ENCODE results near the gene KMT2A.
"Not testable (repeated sequence)": the region's sequence is repeated elsewhere in the genome, so short reads cannot be mapped to it uniquely, and the experiment has no call there.

The KMT2A gene

DNA sequence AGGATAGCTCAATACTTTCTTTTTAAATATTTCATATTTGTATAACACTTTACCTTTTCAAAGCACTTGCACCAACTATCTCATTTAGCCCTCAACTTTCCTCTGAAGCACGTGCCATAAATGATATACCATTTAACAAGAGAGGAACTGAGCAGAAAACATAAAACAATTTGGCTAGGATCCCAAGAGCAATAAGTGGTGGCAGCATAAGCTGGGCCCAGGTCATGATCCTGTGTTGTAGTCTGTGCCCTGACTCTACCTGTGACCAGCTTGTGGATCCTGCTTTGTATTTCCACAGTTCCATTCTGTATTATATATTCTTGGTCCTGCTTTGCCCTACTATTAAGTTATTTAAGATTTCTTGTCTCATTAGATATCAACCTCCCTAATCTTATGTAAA, 23.4 kb upstream of the KMT2A start:
- peaks cover 15% of the 10 kb centered on the region for H3K4me1 ChIP-seq (ENCODE audit: control insufficient read depth, insufficient read depth, low read length)
- H3K4me3 ChIP-seq (ENCODE audit: low read depth, low read length): no peak overlapping the region
- H3K9ac ChIP-seq (ENCODE audit: low read depth, low read length): no peak overlapping the region
- no peaks in the 10 kb centered on the region for H3K27me3 ChIP-seq (ENCODE audit: control insufficient read depth, insufficient read depth, low read length)
- peaks cover 22% of the 10 kb centered on the region for H3K36me3 ChIP-seq (ENCODE audit: control insufficient read depth, insufficient read depth, low read length)
- no peaks in the 10 kb centered on the region for H3K9me3 ChIP-seq (ENCODE audit: control insufficient read depth, insufficient read depth, low read length)
- H3K27ac ChIP-seq (ENCODE audit: low read depth, low read length): no peak overlapping the region

DNA sequence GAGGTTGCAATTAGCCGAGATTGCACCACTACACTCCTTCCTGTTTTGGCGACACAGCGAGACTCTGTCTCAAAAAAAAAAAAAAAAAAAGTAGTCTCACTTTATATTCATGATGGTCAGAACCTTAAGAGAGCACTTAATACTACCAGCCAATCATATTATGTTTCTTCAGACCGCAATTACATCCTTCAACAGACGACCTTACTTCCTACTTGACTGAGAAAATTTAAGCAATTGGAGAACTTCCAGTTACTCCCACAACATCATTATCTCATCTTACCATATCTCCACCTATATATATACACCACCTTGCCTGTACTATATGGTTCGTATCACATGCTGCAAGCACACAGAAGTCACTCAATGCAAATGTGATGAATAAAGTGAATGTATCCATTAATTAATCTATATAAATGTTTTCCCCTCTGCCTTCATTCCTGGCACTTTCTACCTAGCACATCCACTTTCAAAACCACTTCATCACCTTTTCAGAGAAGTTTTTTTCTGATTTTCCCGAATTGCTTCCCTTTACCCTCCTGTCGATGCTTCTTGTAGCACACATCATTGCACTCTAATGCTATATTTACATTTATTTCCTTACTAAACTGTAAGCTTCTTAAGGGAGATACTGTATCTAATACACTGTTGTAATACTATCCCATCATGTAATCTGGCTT, 21.1 kb upstream of the KMT2A start:
- no peaks in the 10 kb centered on the region for H3K27me3 ChIP-seq (ENCODE audit: control insufficient read depth, insufficient read depth, low read length)
- H3K36me3 ChIP-seq (ENCODE audit: control insufficient read depth, insufficient read depth, low read length): peaks cover under 1% of the 10 kb centered on the region; the same call in 1 of the 2 replicates
- peak overlapping the region; percentile 13; the same call in 1 of the 2 replicates for H3K4me3 ChIP-seq (ENCODE audit: low read depth, low read length)
- peak overlapping the region; percentile 36; the same call in 1 of the 2 replicates for H3K9ac ChIP-seq (ENCODE audit: low read depth, low read length)
- no peaks in the 10 kb centered on the region for H3K9me3 ChIP-seq (ENCODE audit: control insufficient read depth, insufficient read depth, low read length)
- H3K4me1 ChIP-seq (ENCODE audit: control insufficient read depth, insufficient read depth, low read length): peaks cover 15% of the 10 kb centered on the region
- H3K27ac ChIP-seq (ENCODE audit: low read depth, low read length): peak overlapping the region; percentile 94

DNA sequence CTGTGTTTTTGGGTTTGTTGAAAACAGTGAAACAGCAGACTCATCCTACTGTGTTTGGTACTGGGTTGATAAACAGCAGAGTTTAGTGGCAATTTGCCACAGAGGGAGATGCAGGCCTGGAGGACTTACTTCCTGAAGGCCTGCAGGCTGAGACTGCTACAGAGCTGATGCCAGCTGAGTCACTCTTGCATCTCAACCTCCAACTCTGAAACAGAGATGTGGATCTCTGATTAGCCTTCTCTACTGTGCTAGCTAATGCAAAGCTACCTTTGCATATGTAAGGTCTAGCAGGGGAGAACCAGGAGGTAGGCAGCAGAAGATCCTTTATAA, 20.6 kb upstream of the KMT2A start:
- Histone ChIP-seq H3K4me1 (ENCODE audit: control insufficient read depth, insufficient read depth, low read length) (peaks cover 15% of the 10 kb centered on the region), H3K36me3 (ENCODE audit: control insufficient read depth, insufficient read depth, low read length) (no peaks in the 10 kb centered on the region), H3K27ac (ENCODE audit: low read depth, low read length) (peak overlapping the region; percentile 94), H3K9ac (ENCODE audit: low read depth, low read length) (peak overlapping the region; percentile 36; the same call in 1 of the 2 replicates), H3K27me3 (ENCODE audit: control insufficient read depth, insufficient read depth, low read length) (no peaks in the 10 kb centered on the region), H3K4me3 (ENCODE audit: low read depth, low read length) (peak overlapping the region; percentile 13; the same call in 1 of the 2 replicates), H3K9me3 (ENCODE audit: control insufficient read depth, insufficient read depth, low read length) (no peaks in the 10 kb centered on the region)

DNA sequence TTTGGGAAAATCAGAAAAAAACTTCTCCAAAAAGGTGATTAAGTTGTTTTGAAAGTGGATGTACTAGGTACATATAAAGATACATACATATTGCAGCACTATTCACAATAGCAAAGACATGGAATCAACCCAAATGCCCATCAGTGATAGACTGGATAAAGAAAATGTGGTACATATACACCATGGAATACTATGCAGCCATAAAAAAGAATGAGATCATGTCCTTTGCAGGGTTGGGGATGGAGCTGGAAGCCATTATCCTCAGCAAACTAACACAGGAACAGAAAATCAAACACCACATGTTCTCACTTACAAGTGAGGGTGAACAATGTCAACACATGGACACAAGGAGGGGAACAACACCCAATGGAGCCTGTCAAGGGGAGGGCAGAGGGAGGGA, 19.4 kb upstream of the KMT2A start:
- not testable (repeated sequence) for H3K27me3 ChIP-seq (ENCODE audit: control insufficient read depth, insufficient read depth, low read length); H3K9me3 ChIP-seq (ENCODE audit: control insufficient read depth, insufficient read depth, low read length); H3K9ac ChIP-seq (ENCODE audit: low read depth, low read length); H3K4me3 ChIP-seq (ENCODE audit: low read depth, low read length); H3K27ac ChIP-seq (ENCODE audit: low read depth, low read length); H3K36me3 ChIP-seq (ENCODE audit: control insufficient read depth, insufficient read depth, low read length)
- peaks cover 15% of the 10 kb centered on the region for H3K4me1 ChIP-seq (ENCODE audit: control insufficient read depth, insufficient read depth, low read length)

DNA sequence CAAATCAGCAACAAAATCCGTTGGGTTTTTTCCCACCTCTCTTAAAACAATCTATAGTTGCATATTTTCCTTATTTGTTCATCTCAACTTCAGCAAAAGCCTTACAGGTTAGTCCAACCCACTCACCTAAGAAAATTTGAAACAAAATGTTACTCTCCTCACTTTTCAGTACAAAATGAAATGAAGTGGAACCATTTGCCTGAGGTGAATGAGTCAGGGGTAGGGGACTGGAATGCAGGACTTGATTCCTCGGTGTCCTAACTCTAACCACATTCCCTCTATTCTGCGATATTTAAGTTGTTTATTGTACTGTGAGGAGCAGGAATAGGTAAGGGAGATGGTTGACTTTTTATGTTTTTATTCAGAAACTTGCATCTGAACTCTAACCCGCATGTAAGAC, 18.5 kb upstream of the KMT2A start:
- Histone ChIP-seq H3K4me3 (ENCODE audit: low read depth, low read length) (no peak overlapping the region), H3K4me1 (ENCODE audit: control insufficient read depth, insufficient read depth, low read length) (peaks cover 15% of the 10 kb centered on the region), H3K36me3 (ENCODE audit: control insufficient read depth, insufficient read depth, low read length) (no peaks in the 10 kb centered on the region)

DNA sequence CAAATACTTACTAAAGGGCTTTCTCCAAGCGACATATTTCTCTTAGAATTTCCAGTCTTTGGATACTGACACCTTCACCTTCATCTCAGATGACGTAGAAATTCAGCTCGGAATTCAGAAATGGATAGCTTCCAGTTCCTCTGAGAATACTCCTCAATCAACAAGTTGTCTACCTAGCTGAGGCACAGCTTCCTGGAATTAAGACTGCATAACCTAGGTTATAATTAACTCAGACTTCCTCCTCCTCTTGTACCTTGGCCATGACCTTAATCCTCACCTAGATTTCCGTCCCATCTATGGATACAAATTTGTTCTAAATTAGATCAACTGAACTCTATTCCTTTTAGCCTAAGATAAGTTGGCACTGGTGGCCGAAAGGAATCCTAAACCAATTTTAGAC, 17.5 kb upstream of the KMT2A start:
- H3K36me3 ChIP-seq (ENCODE audit: control insufficient read depth, insufficient read depth, low read length): no peaks in the 10 kb centered on the region
- H3K27ac ChIP-seq (ENCODE audit: low read depth, low read length): no peak overlapping the region
- no peaks in the 10 kb centered on the region for H3K9me3 ChIP-seq (ENCODE audit: control insufficient read depth, insufficient read depth, low read length)
- no peak overlapping the region for H3K9ac ChIP-seq (ENCODE audit: low read depth, low read length)
- no peak overlapping the region for H3K4me3 ChIP-seq (ENCODE audit: low read depth, low read length)
- H3K27me3 ChIP-seq (ENCODE audit: control insufficient read depth, insufficient read depth, low read length): no peaks in the 10 kb centered on the region
- H3K4me1 ChIP-seq (ENCODE audit: control insufficient read depth, insufficient read depth, low read length): peaks cover 15% of the 10 kb centered on the region

More for the DNA sequence above, 18.5 kb upstream of the KMT2A start:
- Histone ChIP-seq H3K27me3 (ENCODE audit: control insufficient read depth, insufficient read depth, low read length) (no peaks in the 10 kb centered on the region), H3K9ac (ENCODE audit: low read depth, low read length) (no peak overlapping the region), H3K27ac (ENCODE audit: low read depth, low read length) (peak overlapping the region; percentile 40), H3K9me3 (ENCODE audit: control insufficient read depth, insufficient read depth, low read length) (no peaks in the 10 kb centered on the region)

DNA sequence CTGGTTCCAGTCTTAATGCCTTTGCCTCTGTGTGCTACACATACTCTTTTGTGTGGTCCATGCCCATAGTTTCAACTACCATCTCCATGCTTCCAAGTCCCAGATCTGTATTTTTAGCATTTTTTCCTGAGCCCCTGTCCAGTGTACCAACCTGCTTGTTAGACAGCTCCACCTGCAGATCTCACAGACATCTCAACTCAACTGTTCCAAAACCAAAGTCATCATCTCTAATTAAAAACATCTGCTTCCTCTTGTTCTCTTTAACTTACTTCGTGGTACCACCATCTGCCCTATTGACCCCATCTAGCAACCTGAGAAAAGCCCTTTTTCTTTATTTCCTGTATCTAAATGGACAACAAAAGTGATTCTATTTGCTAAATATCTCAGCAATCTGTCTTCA, 8.6 kb upstream of the KMT2A start:
- no peaks in the 10 kb centered on the region for H3K27me3 ChIP-seq (ENCODE audit: control insufficient read depth, insufficient read depth, low read length)
- no peaks in the 10 kb centered on the region for H3K36me3 ChIP-seq (ENCODE audit: control insufficient read depth, insufficient read depth, low read length)
- no peaks in the 10 kb centered on the region for H3K4me1 ChIP-seq (ENCODE audit: control insufficient read depth, insufficient read depth, low read length)
- H3K27ac ChIP-seq (ENCODE audit: low read depth, low read length): no peak overlapping the region
- no peaks in the 10 kb centered on the region for H3K9me3 ChIP-seq (ENCODE audit: control insufficient read depth, insufficient read depth, low read length)
- H3K4me3 ChIP-seq (ENCODE audit: low read depth, low read length): no peak overlapping the region
- H3K9ac ChIP-seq (ENCODE audit: low read depth, low read length): no peak overlapping the region

DNA sequence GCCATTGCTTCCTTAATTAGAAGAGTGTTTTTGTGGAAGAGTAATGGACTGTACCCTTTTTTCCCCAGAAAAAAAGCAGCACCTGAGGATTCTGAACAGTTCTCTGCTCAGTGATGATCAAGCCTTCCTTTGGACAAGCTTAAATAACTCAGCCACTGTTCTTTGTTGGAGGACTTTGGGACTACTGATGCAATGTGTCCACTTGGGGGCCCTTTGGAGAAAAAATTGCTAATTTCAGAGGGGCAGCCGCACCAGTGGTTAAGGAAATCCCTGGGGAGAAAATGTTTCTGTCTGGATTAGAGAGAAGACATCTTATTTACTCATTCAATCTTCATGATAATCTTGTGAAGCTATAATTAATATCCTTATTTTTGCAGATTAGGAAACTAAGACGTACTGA, 5.3 kb upstream of the KMT2A start:
- Histone ChIP-seq H3K27me3 (ENCODE audit: control insufficient read depth, insufficient read depth, low read length) (peaks cover 8% of the 10 kb centered on the region), H3K4me3 (ENCODE audit: low read depth, low read length) (no peak overlapping the region), H3K4me1 (ENCODE audit: control insufficient read depth, insufficient read depth, low read length) (peaks cover 6% of the 10 kb centered on the region), H3K9me3 (ENCODE audit: control insufficient read depth, insufficient read depth, low read length) (no peaks in the 10 kb centered on the region), H3K27ac (ENCODE audit: low read depth, low read length) (no peak overlapping the region), H3K36me3 (ENCODE audit: control insufficient read depth, insufficient read depth, low read length) (no peaks in the 10 kb centered on the region), H3K9ac (ENCODE audit: low read depth, low read length) (no peak overlapping the region)

DNA sequence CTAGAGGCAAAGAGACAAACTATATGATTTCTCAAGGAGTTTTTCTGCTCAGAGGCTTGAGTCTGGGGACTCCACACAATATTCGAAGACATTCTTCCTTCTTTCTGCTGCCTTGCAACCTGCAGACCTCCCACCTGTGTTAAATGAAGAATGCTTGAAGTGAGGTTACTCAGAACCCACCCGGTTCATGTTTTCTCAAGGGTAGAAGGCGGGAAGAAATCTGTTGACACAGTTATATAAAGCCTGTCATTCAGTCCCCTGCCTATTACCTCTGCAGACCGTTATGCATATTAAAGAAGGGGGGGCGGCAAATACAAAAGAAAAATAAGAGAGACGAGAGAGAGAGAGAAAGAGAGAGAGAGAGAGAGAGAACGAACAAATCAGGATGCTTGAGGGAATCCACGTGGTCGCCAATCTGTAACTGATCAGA, 2.2 kb upstream of the KMT2A start:
- H3K4me3 ChIP-seq (ENCODE audit: low read depth, low read length): peak overlapping the region; percentile 89
- H3K9me3 ChIP-seq (ENCODE audit: control insufficient read depth, insufficient read depth, low read length): no peaks in the 10 kb centered on the region
- H3K4me1 ChIP-seq (ENCODE audit: control insufficient read depth, insufficient read depth, low read length): peaks cover 17% of the 10 kb centered on the region
- peak overlapping the region; percentile 53; the same call in 1 of the 2 replicates for H3K9ac ChIP-seq (ENCODE audit: low read depth, low read length)
- peaks cover 8% of the 10 kb centered on the region for H3K27me3 ChIP-seq (ENCODE audit: control insufficient read depth, insufficient read depth, low read length)
- no peak overlapping the region for H3K27ac ChIP-seq (ENCODE audit: low read depth, low read length)
- H3K36me3 ChIP-seq (ENCODE audit: control insufficient read depth, insufficient read depth, low read length): peaks cover 1% of the 10 kb centered on the region; the same call in 1 of the 2 replicates

DNA sequence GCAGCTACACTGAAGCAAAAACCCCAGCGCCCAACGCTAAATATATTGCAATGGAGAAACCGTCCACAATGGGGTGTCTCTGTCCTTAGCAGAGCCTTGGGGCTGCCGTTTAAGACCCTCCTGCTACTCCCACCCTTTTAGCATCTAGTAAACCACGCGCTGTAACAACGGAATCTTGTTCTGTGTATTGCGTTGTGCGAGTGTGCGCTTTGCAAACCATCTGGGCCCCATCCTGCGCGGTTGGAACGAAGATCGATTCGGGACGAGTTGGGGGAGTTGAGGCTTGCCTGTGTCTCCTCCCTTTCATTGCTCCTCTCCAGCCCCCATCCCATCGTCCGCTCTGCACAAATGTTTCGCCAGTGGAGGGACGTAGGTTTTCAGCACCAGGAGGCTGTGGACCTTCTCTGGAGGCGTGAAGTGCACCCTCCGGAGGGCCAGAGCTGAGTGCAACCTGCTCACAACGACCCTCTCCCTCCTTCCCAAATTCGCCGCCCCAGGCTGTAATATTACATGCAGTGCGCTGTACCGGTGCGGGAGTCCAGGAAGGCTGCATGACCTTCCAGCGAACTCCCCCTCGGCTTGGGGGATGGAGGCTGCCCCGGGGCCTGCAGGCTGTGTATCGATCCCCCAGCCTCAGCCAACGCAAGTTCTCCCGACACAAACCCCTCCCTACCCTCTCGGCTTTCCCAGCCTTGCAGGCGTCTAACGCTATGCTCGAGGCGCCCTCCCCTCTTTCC, 1.6 kb upstream of the KMT2A start:
- Histone ChIP-seq H3K36me3 (ENCODE audit: control insufficient read depth, insufficient read depth, low read length) (peaks cover 6% of the 10 kb centered on the region), H3K9ac (ENCODE audit: low read depth, low read length) (peak overlapping the region; percentile 53), H3K9me3 (ENCODE audit: control insufficient read depth, insufficient read depth, low read length) (no peaks in the 10 kb centered on the region), H3K4me1 (ENCODE audit: control insufficient read depth, insufficient read depth, low read length) (peaks cover 23% of the 10 kb centered on the region), H3K4me3 (ENCODE audit: low read depth, low read length) (peak overlapping the region; percentile 89), H3K27ac (ENCODE audit: low read depth, low read length) (peak overlapping the region; percentile 98), H3K27me3 (ENCODE audit: control insufficient read depth, insufficient read depth, low read length) (peaks cover 8% of the 10 kb centered on the region)

DNA sequence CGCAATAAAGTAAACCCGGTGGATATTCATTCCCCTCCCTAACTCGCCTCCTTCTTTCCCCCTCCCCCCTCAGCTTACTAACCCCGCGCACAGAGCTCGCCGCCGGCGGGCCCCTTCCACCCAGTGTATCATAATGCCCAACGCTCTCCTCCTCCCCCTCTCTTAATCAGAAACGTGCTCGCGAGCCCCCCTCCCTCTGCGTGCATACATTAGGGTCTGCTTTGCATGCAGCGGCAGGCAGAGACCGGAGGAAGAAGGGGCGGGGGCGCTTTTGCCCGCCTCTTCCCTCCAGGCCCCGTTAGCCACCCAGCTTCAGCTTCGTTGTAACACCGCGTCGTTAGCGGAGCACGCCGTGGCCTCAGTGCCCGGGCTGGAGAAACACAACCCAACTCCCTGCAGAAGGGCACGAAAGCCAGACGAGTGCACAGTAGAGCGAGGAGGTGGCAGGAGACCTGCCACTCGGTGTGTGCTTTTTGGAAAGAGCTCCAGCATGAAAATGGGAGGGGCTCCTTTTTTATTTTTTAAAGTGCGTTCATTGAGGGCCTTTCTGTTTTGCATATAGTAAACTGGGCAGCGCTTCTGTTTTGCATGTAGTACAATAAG, 901 bp upstream of the KMT2A start:
- Histone ChIP-seq H3K4me1 (ENCODE audit: control insufficient read depth, insufficient read depth, low read length) (peaks cover 30% of the 10 kb centered on the region), H3K27me3 (ENCODE audit: control insufficient read depth, insufficient read depth, low read length) (peaks cover 8% of the 10 kb centered on the region), H3K27ac (ENCODE audit: low read depth, low read length) (peak overlapping the region; percentile 98), H3K36me3 (ENCODE audit: control insufficient read depth, insufficient read depth, low read length) (peaks cover 13% of the 10 kb centered on the region), H3K9ac (ENCODE audit: low read depth, low read length) (peak overlapping the region; percentile 79), H3K9me3 (ENCODE audit: control insufficient read depth, insufficient read depth, low read length) (no peaks in the 10 kb centered on the region), H3K4me3 (ENCODE audit: low read depth, low read length) (peak overlapping the region; percentile 89)

All from HUES48 (cell line).